Activated CD4-positive, alpha-beta T cell treated with anti-CD3 and anti-CD28 coated beads, Interleukin-10, Interleukin-2, amounts not matched to agents 100 ng/mL and 50 ng/mL, durations not matched to agents 16 hours and 8 hours (primary cell): ENCODE results near the gene SLC30A3.

Experiments used
- DNase-seq: peaks from one replicate; pipeline ENCODE4 v3.0.0-alpha.2; 2020

Gene SLC30A3

GRCh38 chr2:27256855-27257454 is 5.9 kb downstream of the SLC30A3 start:
- no peak for DNase-seq

GRCh38 chr2:27255660-27256059 is 7.2 kb downstream of the SLC30A3 start:
- DNase-seq, result no peak

DNA sequence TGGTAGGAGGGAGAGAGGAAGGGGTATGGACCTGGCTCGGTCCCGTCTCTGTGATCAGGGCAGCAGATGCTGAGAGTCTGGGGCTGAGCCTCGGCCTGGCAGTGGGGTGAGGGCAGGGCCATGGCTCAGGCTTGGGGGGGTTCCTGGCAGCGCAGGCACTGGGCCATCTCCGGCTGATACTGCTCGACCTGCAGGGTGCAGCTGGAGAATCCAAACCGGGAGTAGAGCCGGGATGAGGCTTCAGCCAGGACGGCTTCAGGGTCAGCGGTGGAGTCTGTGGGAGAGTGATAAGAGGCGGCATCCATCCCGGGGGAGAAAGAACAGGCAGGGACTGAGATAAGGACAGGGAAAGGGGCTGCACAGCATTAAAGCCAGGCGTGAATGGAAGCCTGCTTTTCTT is 7.7 kb downstream of the SLC30A3 start:
- DNase-seq, result no peak

- no peak for DNase-seq
Measured at GRCh38 chr2:27251766-27252165, 11.1 kb downstream of the SLC30A3 start.

GRCh38 chr2:27250652-27251379 is 12.0 kb downstream of the SLC30A3 start:
- DNase-seq, result no peak

GRCh38 chr2:27249891-27250651 is 12.8 kb downstream of the SLC30A3 start:
- DNase-seq, result peak; percentile 66

GRCh38 chr2:27249159-27249890 is 13.5 kb downstream of the SLC30A3 start:
- no peak for DNase-seq

DNA sequence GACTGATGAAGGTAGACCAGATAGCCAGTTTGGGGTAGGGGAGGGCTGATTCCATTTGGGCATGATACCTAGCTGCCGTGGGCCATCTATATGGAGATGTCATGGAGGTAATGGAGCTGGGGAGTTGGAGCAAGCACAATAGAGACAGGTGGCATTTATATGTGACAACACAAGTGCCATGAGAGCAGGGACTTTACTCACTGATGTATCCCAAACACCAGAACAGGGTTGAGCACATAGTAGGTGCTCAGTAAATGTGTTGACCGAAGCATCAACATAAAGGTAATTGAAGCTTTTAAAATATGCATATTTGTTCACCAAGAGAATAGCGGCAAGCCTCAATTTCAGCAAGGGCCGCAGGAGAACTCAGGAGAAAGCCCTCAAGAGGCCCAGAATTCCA is 15.0 kb downstream of the SLC30A3 start:
- DNase-seq, result no peak

DNA sequence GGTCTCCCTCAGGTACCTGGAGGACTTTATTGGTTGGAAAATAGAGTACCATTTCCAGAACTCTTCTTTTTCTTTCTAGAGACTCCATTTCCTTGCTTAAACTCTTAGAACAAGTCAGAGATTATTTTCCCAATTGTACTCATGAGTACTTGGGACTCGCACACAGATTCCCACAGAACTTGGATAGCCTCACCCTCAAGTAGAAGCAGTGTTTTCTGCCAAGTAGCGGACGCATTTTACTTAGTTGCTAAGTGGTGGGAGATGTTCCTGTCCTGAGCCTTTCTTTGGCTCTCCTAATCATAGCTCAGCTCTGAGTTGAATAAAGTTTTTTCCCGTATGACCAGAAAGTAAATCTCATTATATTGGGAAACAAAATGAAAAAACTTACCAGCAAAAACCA is 17.2 kb downstream of the SLC30A3 start:
- DNase-seq, result no peak

- no peak for DNase-seq
Measured at GRCh38 chr2:27245116-27245515, 17.7 kb downstream of the SLC30A3 start.

DNA sequence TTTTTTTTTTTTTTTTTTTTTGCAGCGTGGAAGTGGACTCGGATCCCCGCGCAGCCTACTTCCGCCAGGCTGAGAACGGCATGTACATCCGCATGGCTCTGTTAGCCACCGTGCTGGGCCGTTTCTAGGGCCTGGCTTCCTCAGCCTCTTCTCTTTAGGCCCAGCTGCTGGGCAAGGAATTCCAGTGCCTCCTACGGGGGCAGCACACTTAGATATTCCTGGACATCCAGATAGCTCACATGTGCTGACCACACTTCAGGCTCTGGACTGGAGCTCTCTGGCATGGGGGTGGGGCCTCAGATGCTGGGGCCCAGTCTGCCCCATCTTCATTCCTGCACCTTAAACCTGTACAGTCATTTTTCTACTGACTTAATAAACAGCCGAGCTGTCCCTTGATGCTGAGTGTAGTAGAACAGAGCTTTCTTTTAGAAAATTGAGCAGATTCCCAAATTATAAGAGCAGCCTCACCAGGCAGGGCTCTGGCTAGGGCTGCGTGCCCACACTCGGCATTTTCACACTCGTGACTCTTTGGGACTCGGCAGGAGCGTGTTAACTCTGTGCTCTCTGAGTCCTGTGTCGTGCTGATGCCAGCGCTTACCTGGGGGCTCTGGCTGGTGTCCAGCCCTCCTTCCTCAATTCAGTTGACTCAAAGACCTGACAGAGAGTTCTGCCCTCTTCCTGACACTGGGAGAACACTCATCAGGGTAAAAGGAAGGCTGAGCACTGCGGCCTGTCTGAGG is 19.3 kb downstream of the SLC30A3 start:
- no peak for DNase-seq

DNA sequence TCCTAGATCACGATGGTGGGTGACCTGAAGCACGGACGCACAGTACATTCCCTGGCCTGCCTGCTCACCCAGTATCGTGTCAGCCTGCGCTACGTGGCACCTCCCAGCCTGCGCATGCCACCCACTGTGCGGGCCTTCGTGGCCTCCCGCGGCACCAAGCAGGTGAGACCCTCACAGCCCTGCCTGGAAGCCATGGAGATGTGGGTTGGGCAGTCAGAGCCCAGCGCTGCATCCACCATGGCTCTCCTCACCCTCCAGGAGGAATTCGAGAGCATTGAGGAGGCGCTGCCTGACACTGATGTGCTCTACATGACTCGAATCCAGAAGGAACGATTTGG is 20.3 kb downstream of the SLC30A3 start:
- no peak for DNase-seq

- no peak for DNase-seq
Measured at GRCh38 chr2:27241761-27242613, 20.9 kb downstream of the SLC30A3 start.

DNA sequence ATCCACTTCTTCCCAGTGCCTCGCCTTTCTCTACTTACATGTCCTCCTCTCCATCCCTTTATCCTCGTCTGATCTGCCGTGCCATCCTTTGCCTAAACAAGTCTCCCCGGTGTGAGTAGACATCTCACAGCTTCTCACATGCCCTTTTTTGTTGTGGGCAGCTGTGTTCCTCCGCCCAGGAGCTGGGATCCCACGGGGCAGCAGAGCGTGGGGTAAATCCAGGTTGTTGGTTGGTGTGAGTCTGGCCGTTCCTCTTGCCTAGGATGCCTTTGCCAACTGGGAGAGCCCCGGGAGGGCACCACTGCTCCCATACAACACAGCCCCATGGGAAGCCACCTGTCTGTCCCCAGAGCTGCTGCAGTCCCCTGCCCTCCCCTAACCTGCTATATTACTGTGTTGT is 22.4 kb downstream of the SLC30A3 start:
- DNase-seq, result no peak

DNA sequence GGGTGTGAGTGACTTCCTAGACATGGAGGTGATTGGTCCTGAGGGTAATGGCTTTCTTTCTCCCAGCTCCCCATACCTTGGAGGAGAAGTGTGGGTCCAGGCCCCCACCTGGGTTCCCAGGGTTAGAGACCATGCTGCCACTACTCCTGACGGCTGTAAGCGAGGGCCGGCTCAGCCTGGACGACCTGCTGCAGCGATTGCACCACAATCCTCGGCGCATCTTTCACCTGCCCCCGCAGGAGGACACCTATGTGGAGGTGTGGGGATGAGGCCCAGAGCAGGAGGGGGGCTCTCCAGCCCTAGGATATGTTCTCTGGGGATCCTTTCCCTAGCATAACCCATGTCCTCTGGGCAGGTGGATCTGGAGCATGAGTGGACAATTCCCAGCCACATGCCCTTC is 23.9 kb downstream of the SLC30A3 start:
- DNase-seq, result no peak

DNA sequence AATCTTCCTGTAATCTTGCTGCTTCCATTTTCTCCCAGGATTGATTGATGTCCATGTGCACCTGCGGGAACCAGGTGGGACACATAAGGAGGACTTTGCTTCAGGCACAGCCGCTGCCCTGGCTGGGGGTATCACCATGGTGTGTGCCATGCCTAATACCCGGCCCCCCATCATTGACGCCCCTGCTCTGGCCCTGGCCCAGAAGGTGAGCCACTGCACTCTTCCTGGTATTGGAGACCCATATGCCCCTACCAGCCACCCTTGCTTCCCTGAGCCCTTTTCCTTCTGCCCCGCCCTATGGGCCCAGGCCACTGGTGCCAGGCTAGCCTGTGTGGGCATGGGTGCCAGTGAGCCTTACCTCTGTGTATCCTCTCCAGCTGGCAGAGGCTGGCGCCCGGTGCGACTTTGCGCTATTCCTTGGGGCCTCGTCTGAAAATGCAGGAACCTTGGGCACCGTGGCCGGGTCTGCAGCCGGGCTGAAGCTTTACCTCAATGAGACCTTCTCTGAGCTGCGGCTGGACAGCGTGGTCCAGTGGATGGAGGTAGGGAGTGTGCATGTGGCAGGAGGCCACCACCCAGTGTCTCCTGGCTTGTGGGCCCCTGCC is 25.4 kb downstream of the SLC30A3 start:
- no peak for DNase-seq

GRCh38 chr2:27236626-27237025 is 26.2 kb downstream of the SLC30A3 start:
- no peak for DNase-seq

DNA sequence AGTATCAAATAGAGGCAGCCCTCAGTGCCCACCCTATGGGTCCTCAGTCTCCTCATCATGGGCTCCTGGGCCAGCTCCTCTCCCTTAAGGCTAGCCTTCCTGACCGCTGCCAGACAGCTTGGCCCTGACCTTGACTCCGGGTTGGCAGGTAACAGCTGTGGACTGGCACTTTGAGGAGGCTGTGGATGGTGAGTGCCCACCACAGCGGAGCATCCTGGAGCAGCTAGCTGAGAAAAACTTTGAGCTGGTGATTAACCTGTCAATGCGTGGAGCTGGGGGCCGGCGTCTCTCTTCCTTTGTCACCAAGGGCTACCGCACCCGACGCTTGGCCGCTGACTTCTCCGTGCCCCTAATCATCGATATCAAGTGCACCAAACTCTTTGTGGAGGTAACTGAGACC is 26.7 kb downstream of the SLC30A3 start:
- DNase-seq, result no peak

DNA sequence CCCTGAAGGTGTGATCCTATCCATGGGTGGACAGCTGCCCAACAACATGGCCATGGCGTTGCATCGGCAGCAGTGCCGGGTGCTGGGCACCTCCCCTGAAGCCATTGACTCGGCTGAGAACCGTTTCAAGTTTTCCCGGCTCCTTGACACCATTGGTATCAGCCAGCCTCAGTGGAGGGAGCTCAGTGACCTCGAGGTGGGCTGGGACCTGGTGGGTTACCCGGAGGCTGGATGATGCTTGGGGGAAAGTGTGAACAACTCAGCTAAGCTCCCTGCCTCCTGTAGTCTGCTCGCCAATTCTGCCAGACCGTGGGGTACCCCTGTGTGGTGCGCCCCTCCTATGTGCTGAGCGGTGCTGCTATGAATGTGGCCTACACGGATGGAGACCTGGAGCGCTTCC is 29.5 kb downstream of the SLC30A3 start:
- no peak for DNase-seq

- DNase-seq, result no peak
Measured at GRCh38 chr2:27231921-27232320, 30.9 kb downstream of the SLC30A3 start.

DNA sequence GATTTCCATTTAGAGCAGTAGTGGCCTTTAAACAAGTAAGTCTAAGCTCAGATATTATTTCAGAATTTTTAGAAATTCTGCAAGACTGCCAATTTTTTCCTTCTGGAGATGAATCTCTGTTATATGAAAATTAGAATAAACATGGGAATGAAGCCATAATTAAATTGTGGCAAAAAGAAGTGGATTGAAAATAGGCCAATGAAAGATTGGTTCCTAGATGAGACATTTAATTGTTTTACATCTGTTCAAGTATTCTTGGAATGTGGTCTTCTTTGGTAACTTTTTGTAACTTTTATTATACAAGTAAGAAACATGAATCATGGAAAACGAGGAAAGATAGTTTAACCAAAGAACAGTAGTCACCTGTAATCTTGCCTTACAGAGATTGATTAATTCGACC is 35.3 kb downstream of the SLC30A3 start:
- no peak for DNase-seq
